Stimulated activated CD4-positive, alpha-beta T cell treated with anti-CD3 and anti-CD28 coated beads, Interleukin-12 subunit alpha, Interleukin-12 subunit beta, amount 100 ng/mL, for 48 hours (primary cell): ENCODE data around the gene MXD4.

Source experiments
- DNase-seq, 3 donors: peaks; one replicate each; pipeline ENCODE4 v3.0.0-alpha.2; 2020; ENCODE audit warnings: low read depth in 2 of 3, low spot score in 1 of 3

Gene MXD4, protein sequence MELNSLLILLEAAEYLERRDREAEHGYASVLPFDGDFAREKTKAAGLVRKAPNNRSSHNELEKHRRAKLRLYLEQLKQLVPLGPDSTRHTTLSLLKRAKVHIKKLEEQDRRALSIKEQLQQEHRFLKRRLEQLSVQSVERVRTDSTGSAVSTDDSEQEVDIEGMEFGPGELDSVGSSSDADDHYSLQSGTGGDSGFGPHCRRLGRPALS

DNA sequence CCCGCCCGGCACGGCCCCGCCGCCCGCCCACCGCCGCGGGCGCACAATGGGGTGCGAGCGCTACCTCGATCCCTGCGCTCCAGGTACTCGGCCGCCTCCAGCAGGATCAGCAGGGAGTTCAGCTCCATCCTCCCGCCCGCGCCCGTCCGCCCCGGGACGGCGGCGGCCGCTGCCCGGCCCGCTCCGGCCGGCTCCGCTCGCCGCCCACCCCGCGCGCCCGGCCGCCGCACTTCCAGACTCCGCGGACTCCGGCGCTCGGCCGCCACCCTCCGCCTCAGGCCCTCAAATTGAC lies at the start of gene MXD4:
MXD4 (minus strand) TSS at position 257 of the 292 bp plus-strand sequence; CDS start at position 128, 129 bp downstream.
- no peak for DNase-seq

GRCh38 chr4:2306773-2307410 lies 45.0 kb upstream of the MXD4 start:
- DNase-seq, result no peak

DNA sequence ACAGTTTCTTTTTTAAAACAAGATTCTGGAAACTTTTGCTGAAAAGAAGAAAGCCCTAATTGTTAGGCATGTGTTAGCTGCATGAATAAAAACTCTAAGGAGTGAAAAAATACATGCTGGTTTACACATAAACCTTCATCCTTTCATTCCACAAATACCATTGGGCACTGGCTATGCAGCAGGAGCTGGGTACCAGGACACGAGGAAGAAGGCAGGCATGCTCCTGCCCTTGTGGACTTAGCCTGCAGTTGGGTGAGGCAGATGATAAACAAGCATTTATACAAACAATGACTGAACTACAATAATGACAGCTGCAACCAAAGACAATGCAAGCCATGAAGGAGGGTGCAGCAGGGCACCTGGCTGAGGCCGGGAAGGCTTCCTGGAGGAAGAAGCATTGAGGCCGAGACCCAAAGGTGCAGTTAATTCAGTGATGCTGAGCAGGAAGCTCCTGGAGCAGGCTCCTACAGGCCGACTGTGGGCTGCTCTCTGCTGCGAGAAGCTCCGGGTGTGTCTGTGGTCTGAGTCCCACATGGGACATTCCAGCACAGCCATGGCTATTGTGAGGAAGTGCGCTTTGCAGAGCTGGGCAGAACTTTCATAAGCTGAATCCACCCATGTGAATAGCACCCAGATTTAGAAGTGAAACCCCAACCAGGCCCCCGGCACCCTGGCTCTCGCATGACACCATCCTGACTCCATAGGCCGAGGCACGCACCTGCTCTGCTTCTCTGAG lies 44.0 kb upstream of the MXD4 start:
- DNase-seq, result no peak

- no peak for DNase-seq
Observed at GRCh38 chr4:2304877-2305561, 43.1 kb upstream of the MXD4 start.

DNA sequence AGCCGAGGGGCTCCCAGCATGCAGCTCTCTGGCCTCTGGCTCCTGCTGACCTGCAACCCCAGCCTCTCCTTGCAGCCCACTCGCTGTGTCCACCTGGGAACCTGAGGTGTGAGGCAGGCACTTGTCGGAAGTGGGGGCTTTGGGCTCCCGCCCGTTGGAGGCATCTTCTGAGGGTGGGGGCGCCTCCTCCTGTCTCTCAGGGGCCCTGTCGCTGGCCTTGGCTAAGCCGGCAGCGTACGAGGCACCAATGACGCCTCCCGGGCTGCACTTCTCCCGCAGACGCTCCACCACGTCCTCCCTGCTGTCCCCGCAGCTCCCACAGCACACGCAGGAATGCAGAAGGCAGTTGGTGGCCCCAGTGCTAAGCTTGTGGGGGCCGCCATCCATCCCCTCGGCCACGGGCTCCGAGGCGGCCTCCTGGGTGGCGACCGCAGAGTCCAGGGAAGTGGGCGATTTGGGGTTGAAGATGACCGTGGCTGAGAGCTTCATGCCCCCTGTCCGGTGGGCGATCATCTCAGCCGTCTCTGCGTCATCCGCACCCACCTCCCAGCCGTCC lies 42.5 kb upstream of the MXD4 start:
- no peak for DNase-seq

- DNase-seq, result no peak
Observed at GRCh38 chr4:2303686-2304320, 41.9 kb upstream of the MXD4 start.

DNA sequence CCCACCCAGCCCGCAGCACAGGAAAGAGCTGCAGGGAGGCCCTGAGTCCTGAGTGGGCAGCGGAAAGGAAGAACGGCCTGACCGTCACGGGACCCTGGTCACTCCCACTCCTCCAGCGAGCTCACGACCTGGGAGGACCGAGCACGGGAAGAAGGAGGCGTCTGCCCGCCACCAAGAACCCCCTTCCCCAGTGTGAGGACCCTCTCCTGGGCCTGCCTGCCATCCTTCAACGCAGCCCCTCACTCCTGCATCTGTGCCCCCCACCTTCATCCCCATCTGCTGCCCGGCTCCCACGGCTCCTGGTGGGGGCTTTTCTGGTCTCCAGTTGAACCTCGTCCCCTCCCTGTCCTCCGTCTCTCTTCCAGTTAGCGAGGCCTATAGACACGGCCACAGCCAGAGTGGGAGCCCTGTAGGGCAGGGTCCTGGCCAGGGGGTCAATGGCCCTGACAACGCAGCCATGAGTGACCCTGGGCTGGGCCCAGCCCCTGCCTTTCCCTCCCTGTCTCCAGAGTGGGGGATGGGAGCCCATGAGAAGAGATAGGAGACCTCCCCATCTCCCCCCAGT lies 41.3 kb upstream of the MXD4 start:
- no peak for DNase-seq

DNA sequence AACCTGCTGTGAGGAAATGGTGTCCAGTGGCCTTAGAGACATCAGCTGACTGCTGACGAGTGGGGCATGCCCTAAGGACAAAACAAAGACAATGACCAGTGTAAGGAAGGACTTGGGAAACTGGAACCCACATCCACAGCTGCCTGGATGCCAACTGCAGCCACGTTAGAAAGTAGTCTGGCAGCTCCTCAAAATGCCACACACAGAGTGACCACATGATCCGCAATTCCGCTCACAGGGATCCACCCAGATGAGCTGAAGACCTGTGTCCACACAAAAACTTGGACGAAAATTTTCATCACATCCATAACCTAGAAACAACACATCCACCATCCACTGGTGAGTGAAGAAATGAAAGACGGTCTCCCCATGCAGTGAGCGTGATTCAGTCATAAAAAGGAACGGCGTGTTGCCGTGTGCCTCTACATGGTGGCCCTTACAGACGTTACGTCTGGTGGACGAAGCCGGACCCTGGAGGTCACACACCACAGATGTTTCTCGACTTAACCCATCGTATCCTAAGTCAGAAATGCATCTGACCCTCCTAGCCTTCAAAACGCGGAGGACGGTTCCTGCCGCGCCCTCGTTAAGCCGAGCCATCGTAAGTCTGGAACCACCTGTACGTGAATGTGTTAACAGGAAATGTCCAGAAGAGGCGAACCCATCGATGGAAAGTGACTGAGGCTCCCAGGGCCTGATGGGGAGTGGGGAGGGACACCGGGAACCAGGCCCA lies 40.6 kb upstream of the MXD4 start:
- DNase-seq, result no peak

GRCh38 chr4:2301806-2302205 lies 39.9 kb upstream of the MXD4 start:
- DNase-seq, result no peak

- no peak for DNase-seq
Observed at GRCh38 chr4:2301225-2301642, 39.3 kb upstream of the MXD4 start.

- DNase-seq, result no peak
Observed at GRCh38 chr4:2300431-2301224, 38.7 kb upstream of the MXD4 start.

- DNase-seq, result no peak
Observed at GRCh38 chr4:2299794-2300193, 37.9 kb upstream of the MXD4 start.

DNA sequence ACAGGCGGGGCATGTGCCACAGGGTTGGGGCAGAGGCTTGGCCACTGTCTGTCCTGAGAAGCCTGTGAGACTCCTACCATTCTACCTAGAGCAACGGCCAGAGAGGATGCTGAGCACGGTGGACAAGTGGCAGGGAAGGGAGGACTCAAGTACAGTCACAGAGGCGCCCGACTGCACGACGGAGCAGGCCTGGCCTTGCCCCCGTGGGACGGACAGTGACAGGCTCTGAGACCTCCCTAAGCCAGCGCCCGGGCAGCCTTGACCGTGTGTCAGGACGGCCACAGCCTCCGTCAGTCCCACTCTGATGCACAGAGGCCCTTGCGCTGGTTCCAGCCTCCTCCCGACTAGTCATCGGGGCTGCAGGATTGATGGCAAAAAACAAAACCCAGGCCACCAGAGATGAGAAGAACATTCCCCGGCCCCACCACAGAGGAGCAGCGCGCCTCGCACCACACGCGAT lies 36.7 kb upstream of the MXD4 start:
- no peak for DNase-seq

- no peak for DNase-seq
Observed at GRCh38 chr4:2297606-2298531, 36.0 kb upstream of the MXD4 start.

DNA sequence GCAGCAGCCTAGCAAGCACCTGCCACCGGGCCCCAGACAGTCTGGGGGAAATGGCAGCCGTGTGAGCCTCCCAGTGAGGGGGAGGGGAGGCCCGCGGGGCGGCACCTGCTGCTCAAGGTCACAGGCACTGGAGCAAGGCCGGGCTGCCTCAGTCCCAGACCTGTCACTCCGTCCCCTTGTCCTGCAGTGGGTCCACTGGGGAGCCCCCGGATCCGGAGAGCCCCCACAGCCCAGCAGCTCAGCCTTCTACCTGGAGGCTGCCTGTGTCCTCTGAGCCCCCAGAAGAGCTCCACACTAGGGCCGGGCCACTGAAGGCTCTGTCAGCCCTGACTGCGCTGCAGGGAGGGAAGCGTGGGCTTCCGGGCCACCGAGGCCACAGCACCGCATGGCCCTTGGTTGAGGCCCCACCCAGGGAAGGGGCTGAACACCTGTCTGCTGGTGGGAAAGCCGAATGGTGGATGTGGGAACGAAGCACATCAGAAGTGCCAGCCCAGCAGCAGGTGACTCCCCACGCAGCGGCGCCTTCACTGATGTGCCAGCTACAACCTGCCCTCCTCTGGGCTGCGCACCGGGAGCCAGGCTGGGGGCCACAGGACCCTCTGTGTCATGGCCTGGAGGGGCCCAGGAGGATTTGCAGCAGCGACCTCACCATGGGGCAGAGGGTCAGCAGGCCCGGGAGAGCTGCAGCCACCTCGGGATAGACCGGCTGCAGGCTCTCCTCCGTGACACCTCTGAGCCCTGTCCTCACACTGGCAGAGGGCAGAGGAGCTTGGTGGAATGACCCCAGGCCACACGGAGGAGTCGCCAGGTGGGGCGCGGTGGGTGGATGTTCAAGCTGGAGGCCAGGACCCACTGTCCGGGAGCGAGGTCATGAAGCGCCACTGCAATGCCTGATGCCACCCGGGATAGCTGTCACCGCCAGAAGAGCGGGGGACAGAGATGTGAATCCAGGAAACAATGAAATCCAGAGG lies 35.0 kb upstream of the MXD4 start:
- no peak for DNase-seq

DNA sequence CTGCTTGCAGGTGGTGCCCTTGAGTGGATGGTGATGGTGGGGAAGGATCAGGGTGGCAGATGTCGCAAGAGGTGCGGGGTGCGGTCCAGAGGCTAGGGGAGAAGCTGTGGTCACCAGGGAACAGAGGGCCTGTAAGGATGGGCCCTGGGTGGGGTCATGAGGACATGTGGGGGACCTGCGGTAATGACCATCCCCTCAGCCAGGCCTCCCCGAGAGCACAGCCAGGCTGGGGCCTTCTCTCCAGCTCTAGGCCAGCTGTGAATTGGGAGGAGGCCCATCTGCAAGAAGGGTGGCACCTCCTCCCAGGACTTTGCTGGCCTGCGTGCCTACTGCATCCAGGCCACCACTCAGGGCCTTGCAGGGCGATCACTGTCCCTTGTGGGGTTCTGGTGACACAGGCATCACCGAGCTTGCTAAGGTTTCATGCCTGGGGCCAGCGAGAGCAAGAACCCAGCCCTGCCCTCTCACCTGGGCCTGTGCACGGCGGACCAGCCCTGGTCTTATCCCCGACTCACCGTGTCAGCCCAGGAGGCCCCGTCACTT lies 34.1 kb upstream of the MXD4 start:
- DNase-seq, result no peak

GRCh38 chr4:2295500-2295899 lies 33.6 kb upstream of the MXD4 start:
- DNase-seq, result no peak
